Measurements from ENCODE around the gene ZNF230.

The ZNF230 gene

GRCh38 chr19:44026622-44027021 is 23.9 kb downstream of the ZNF230 start:
- no peak for DNase-seq (ENCODE audit: extremely low spot score, insufficient read length, low read depth)
- FAIRE-seq = peak; percentile 36

GRCh38 chr19:44032001-44032610 is 29.3 kb downstream of the ZNF230 start:
- FAIRE-seq (no peak), DNase-seq (ENCODE audit: extremely low spot score, insufficient read length, low read depth) (no peak)

DNA sequence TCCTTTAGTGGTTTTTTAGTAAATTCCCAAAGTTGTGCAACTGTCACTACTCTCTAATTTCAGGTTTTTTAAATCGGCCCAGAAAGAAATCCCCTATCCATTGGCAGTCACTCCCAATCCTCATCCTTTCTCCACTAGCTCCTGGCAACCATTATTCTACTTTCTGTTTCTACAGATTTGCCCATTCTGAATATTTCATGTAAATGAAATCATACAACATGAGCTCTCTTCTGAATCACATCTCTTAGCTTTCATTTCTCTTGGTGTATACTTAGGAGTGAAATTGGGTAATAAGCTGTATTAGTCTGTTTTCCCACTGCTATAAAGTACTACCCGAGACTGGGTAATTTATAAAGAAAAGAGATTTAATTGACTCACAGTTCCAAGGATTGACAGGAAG is 39.4 kb downstream of the ZNF230 start:
- FAIRE-seq = no peak
- DNase-seq (ENCODE audit: extremely low spot score, insufficient read length, low read depth) = no peak

GRCh38 chr19:44050740-44051649 is 48.2 kb downstream of the ZNF230 start:
- no peak for FAIRE-seq
- DNase-seq (ENCODE audit: extremely low spot score, insufficient read length, low read depth) = no peak

DNA sequence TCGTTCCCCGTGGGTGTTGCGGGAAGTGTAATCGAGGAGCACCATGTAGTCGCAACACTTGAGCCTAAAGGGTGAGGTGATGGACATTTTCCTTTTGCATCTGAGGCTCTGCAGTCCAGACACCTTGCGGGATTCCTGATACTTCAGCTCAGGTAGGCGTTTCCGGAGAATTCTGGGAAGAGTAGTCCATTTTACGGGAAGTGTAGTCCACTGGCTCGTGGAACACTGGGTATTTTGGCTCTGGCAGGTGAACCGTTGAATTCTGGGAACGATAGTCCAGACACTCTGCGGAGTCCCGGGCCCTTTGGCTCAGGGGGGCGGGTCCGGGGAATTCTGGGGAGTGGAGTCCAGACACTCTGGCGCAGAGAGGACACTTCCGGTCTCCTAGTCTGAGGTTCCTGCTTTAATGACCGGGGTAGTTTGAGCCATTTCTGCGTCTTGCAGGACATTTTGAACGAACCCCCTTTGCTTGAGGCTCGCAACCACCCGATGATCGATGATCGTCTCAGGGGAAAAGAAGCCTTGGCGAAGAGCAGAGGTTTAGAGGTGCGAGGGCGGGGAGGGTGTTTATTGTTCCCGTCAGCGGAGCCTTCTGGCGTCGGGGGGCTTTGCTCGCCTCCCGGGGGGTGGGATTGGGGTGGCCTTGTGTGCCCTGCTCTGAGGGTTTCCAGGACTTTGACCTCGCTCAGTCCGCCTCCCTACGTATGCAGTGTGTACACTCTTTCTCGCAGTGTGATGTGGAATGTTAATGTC is 49.1 kb downstream of the ZNF230 start, which contains the start of gene ZNF223:
TSS of gene ZNF223 (plus strand) at position 387 of the 753 bp plus-strand sequence. CDS start 3,141 bp downstream, outside the sequence.
- FAIRE-seq (no peak), DNase-seq (ENCODE audit: extremely low spot score, insufficient read length, low read depth) (peak; percentile 28)

DNA sequence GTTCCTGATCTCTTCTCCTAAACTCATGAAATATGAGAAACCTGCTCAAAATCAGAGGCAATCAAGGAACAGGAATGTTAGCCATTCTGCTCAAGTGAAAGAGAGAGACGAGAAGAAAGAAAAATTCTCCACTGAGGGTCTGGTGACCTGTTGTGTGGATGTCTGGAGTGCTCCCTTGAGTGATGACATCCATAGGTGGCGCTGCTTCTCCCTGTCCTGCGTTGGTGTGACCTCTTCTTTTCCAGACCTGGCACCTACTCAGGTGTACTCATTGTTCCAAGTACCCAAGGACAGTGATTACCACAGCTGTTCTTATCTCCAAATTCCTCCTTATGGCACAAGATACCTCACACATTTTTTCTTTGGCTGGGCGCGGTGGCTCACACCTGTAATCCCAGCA is 53.1 kb downstream of the ZNF230 start:
- DNase-seq (ENCODE audit: extremely low spot score, insufficient read length, low read depth) (no peak), FAIRE-seq (no peak)

- DNase-seq (ENCODE audit: extremely low spot score, insufficient read length, low read depth) (no peak), FAIRE-seq (no peak)
Measured at GRCh38 chr19:44059229-44059628, 56.5 kb downstream of the ZNF230 start.

DNA sequence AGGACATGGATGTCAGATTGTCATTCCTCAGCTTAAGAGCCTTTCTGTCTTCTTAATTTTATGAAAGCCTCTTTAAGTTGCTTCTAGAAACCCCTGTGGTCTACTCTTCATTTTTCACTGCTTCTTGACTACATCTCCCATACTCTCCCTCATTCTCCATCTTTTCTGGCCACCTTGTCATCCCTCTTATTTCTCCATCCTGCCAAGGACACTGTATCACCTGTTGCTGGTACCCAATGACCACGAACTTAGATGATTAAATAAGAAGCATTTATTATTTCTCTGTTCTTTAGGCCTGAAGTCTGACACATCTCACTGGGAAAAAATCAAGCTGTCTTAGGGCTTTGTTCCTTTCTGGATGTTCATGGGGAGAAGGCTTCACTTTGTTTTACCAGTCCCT is 58.3 kb downstream of the ZNF230 start:
- DNase-seq (ENCODE audit: extremely low spot score, insufficient read length, low read depth) (no peak), FAIRE-seq (no peak)
